Left renal pelvis (tissue), 4 donors: ENCODE data around the gene PSAP. TPM values are rescaled to one million over a fixed set of nuclear protein-coding genes. Genes with fewer than 3 reads are reported as not detected.

Experiments used
- DNase-seq, 4 donors: peaks; one replicate each; pipeline ENCODE4 v3.0.0-alpha.2; 2013; ENCODE audit warnings: low read depth in 4 of 4, low spot score in 3 of 4
- polyA plus RNA-seq, 4 donors: library from polyadenylated mRNA; unstranded; fragments of 120-200 nt; gene quantifications; one replicate each; pipeline ENCODE4 v1.2.1, GENCODE V29; 2013; ENCODE audit not compliant: insufficient read length in 4 of 4

The PSAP gene
- polyA plus RNA-seq, 4 donors, result 769 to 971 (median 841) TPM

- DNase-seq, result no peak
These were observed 79.0 kb downstream of the PSAP start for GRCh38 chr10:71771821-71772617.

GRCh38 chr10:71771204-71771603 is 79.8 kb downstream of the PSAP start:
- no peak for DNase-seq

GRCh38 chr10:71770789-71771188 is 80.3 kb downstream of the PSAP start:
- DNase-seq, result no peak

GRCh38 chr10:71770255-71770654 is 80.8 kb downstream of the PSAP start:
- no peak for DNase-seq

- no peak for DNase-seq
These were observed 81.7 kb downstream of the PSAP start for GRCh38 chr10:71769279-71769823.

GRCh38 chr10:71767420-71768035 is 83.5 kb downstream of the PSAP start:
- no peak for DNase-seq

GRCh38 chr10:71766717-71767419 is 84.2 kb downstream of the PSAP start:
- no peak for DNase-seq

Other genes starting within 250 kb of the PSAP start
- gene C10orf105, start 131.5 kb downstream of the PSAP start, polyA plus RNA-seq, result under 1 TPM; 0.17 to 0.61 (median 0.23) TPM
- gene VSIR, start 77.7 kb downstream of the PSAP start, polyA plus RNA-seq, result 10 to 100 TPM; 10.3 to 59.0 (median 11.4) TPM
- 10 to 100 TPM; 15.9 to 19.9 (median 18.7) TPM for gene CHST3, start 113.1 kb upstream of the PSAP start, polyA plus RNA-seq
- 100 to 1,000 TPM in 3 of 4 donors, 10 to 100 TPM in 1; 27.1 to 157 (median 138) TPM for gene SPOCK2, start 237.3 kb upstream of the PSAP start, polyA plus RNA-seq